ENCODE measurements around the gene UBE2G1. TPM values are rescaled to one million over a fixed set of nuclear protein-coding genes. Genes with fewer than 3 reads are reported as not detected.

UBE2G1 gene
- polyA plus RNA-seq, 1 donor (not counting 4 experiments of a cell fraction or from before 2014, with no cell fraction given): 86.2 TPM

DNA sequence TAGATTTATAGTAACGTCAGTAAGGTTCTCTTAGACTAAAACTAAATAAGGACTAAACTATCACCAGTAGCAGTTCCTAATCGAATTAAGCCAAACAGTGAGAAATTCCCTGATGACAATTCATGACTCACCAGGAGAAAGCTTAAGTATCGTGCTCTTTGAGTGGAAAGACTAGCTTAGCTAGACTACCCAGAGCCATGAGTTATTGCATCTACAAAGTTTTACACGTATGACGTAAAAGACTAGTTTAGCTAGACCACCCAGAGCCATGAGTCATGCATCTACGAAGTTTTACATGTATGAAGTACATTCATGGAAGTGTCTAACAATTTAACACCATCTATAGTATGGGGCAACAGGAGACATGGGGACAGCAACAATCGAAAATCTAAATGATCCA lies 36.6 kb downstream of the UBE2G1 start:
- Histone ChIP-seq H4K20me1 (ENCODE audit: control insufficient read depth, extremely low read depth, insufficient read depth, low read length) (peaks cover 13% of the 10 kb centered on the region), H3K4me2 (ENCODE audit: control insufficient read depth, extremely low read depth, insufficient read depth, low read depth, low read length) (peak overlapping the region; percentile 71), H2AFZ (ENCODE audit: control insufficient read depth, low read length) (no peak overlapping the region), H3K4me3 (ENCODE audit: control insufficient read depth in 2 of 3, extremely low read depth in 1 of 3, insufficient read depth in 2 of 3, low read depth in 1 of 3, low read length in 3 of 3) (peak overlapping the region in 1 of 3 experiments; percentile 5), H3K9me3 (ENCODE audit: control insufficient read depth, low read depth, low read length) (no peaks in the 10 kb centered on the region), H3K27ac (ENCODE audit: control insufficient read depth, insufficient read depth, low read length) (peak overlapping the region; percentile 90), H3K4me1 (ENCODE audit: control insufficient read depth, extremely low read depth, insufficient read depth, low read length) (peaks cover 62% of the 10 kb centered on the region), H3K27me3 (ENCODE audit: control insufficient read depth, extremely low read depth, insufficient read depth, low read length) (no peaks in the 10 kb centered on the region), H3K9ac (ENCODE audit: control insufficient read depth, extremely low read depth, insufficient read depth, low read length) (peak overlapping the region; percentile 62), H3K9me1 (ENCODE audit: control insufficient read depth, extremely low read depth, insufficient read depth, low read length) (no peaks in the 10 kb centered on the region), H3K79me2 (ENCODE audit: control insufficient read depth, insufficient read depth, low read length) (peaks cover 92% of the 10 kb centered on the region), H3K36me3 (ENCODE audit: control insufficient read depth in 2 of 2, extremely low read depth in 1 of 2, insufficient read depth in 2 of 2, low read length in 2 of 2) (peaks cover 0 to 4% of the 10 kb centered on the region in 2 experiments)
- TF ChIP-seq, protein P1, sequence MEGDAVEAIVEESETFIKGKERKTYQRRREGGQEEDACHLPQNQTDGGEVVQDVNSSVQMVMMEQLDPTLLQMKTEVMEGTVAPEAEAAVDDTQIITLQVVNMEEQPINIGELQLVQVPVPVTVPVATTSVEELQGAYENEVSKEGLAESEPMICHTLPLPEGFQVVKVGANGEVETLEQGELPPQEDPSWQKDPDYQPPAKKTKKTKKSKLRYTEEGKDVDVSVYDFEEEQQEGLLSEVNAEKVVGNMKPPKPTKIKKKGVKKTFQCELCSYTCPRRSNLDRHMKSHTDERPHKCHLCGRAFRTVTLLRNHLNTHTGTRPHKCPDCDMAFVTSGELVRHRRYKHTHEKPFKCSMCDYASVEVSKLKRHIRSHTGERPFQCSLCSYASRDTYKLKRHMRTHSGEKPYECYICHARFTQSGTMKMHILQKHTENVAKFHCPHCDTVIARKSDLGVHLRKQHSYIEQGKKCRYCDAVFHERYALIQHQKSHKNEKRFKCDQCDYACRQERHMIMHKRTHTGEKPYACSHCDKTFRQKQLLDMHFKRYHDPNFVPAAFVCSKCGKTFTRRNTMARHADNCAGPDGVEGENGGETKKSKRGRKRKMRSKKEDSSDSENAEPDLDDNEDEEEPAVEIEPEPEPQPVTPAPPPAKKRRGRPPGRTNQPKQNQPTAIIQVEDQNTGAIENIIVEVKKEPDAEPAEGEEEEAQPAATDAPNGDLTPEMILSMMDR (optimal IDR thresholded peaks at IDR 0.05 in 1 of 3, IDR thresholded peaks at IDR 0.05 in 1 of 3, conservative IDR thresholded peaks at IDR 0.05 in 1 of 3; ENCODE audit: extremely low read depth in 1 of 3, insufficient read depth in 2 of 3, low read length in 3 of 3): no peak
- TF ChIP-seq EZH2 (IDR thresholded peaks at IDR 0.05; ENCODE audit: low read length): no peak
- DNase-seq (ENCODE audit: low read depth, low spot score): peak; percentile 98
- dilution Hi-C loops (cut with MboI; ENCODE audit: extremely low pct_ligation_motif_present, low sequenced_read_pairs): no loop called here
- FAIRE-seq: peak; percentile 88

DNA sequence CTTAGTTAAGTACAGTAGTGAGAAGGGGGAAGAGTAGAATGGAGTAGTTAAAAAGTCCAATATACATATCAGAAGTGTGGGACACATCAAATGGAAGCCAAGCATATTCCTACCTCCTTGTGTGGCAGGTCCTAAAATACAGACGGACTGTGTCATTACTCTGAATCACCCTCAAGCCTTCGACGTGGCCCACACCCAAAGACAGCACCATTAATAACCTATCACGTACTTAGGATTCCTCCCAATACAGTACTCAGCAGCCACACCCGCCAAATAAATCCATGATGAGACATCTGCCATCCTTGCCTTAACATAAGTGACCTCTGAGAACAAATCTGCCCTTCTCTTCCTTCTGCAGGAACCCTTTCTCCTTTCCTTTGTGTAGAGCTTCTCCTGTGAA lies 38.9 kb downstream of the UBE2G1 start:
- dilution Hi-C loops (cut with MboI; ENCODE audit: extremely low pct_ligation_motif_present, low sequenced_read_pairs): no loop called here
- H3K9ac ChIP-seq (ENCODE audit: control insufficient read depth, extremely low read depth, insufficient read depth, low read length): peak overlapping the region; percentile 54
- H3K4me1 ChIP-seq (ENCODE audit: control insufficient read depth, extremely low read depth, insufficient read depth, low read length): peaks cover 55% of the 10 kb centered on the region
- TF ChIP-seq, protein P1 (optimal IDR thresholded peaks at IDR 0.05 in 1 of 3, IDR thresholded peaks at IDR 0.05 in 1 of 3, conservative IDR thresholded peaks at IDR 0.05 in 1 of 3; ENCODE audit: extremely low read depth in 1 of 3, insufficient read depth in 2 of 3, low read length in 3 of 3): no peak
- no peak for TF ChIP-seq EZH2 (IDR thresholded peaks at IDR 0.05; ENCODE audit: low read length)
- peaks cover 92% of the 10 kb centered on the region for H3K79me2 ChIP-seq (ENCODE audit: control insufficient read depth, insufficient read depth, low read length)
- peaks cover 1 to 4% of the 10 kb centered on the region in 2 experiments for H3K36me3 ChIP-seq (ENCODE audit: control insufficient read depth in 2 of 2, extremely low read depth in 1 of 2, insufficient read depth in 2 of 2, low read length in 2 of 2)
- peak overlapping the region; percentile 40 for H3K4me2 ChIP-seq (ENCODE audit: control insufficient read depth, extremely low read depth, insufficient read depth, low read depth, low read length)
- peak overlapping the region; percentile 90 for H3K27ac ChIP-seq (ENCODE audit: control insufficient read depth, insufficient read depth, low read length)
- H3K9me3 ChIP-seq (ENCODE audit: control insufficient read depth, low read depth, low read length): no peaks in the 10 kb centered on the region
- FAIRE-seq: peak; percentile 99
- no peaks in the 10 kb centered on the region for H3K9me1 ChIP-seq (ENCODE audit: control insufficient read depth, extremely low read depth, insufficient read depth, low read length)
- no peaks in the 10 kb centered on the region for H3K27me3 ChIP-seq (ENCODE audit: control insufficient read depth, extremely low read depth, insufficient read depth, low read length)
- peak overlapping the region in 1 of 3 experiments; percentile 19 for H3K4me3 ChIP-seq (ENCODE audit: control insufficient read depth in 2 of 3, extremely low read depth in 1 of 3, insufficient read depth in 2 of 3, low read depth in 1 of 3, low read length in 3 of 3)
- peaks cover 14% of the 10 kb centered on the region for H4K20me1 ChIP-seq (ENCODE audit: control insufficient read depth, extremely low read depth, insufficient read depth, low read length)
- peak; percentile 86 for DNase-seq (ENCODE audit: low read depth, low spot score)
- H2AFZ ChIP-seq (ENCODE audit: control insufficient read depth, low read length): no peak overlapping the region
